IMR-90 (cell line): ENCODE measurements around the gene RABGEF1. TPM values are rescaled to one million over a fixed set of nuclear protein-coding genes. Genes with fewer than 3 reads are reported as not detected.

Experiments used
- ATAC-seq: fragments of 200-7000 bp; cut with Tn5 transposase; 2 replicates; pipeline ENCODE4 v1.9.1; 2020; ENCODE audit warnings: low read depth, mild to moderate bottlenecking, moderate library complexity
- BruUV-seq: library from RNA; stranded (reverse); fragments of 400-500 nt; replicated peaks from 2 replicates; lab custom pipeline; 2021; lab: Mats Ljungman, UMichigan
- CTCF ChIA-PET: fragments of 300-600 bp; formaldehyde crosslinking; extraction: SDS; loops from one replicate; lab custom pipeline; 2021; ENCODE audit warnings: antibody characterized with exemption; lab: Yijun Ruan, JAX
- POLR2A ChIA-PET: fragments of 300-600 bp; sonication (Branson Sonifier 250); formaldehyde crosslinking; loops from one replicate; lab custom pipeline; 2022; ENCODE audit warnings: antibody characterized with exemption; ENCODE audit not compliant: unreplicated experiment; lab: Charles Lee
- DNase-seq: peaks from one replicate; pipeline ENCODE4 v3.0.0; 2013
- H2AFZ ChIP-seq: replicated peaks from 2 replicates; pipeline ENCODE3; 2013; ENCODE audit warnings: low read length, mild to moderate bottlenecking; ENCODE audit not compliant: poor library complexity
- H2AK5ac ChIP-seq: 2 replicates; pipeline ENCODE4 v1.6.1; 2013; ENCODE audit warnings: low read depth, low read length, inconsistent platforms
- H2AK9ac ChIP-seq: replicated peaks from 2 replicates; pipeline ENCODE3; 2013; ENCODE audit warnings: mild to moderate bottlenecking, low read depth, low read length, moderate library complexity; ENCODE audit not compliant: poor library complexity
- H2BK120ac ChIP-seq: 2 replicates; pipeline ENCODE4 v1.6.1; 2013; ENCODE audit warnings: low read depth, low read length, inconsistent platforms
- H2BK15ac ChIP-seq: 3 replicates; pipeline ENCODE4 v1.6.1; 2013; ENCODE audit warnings: low read depth, low read length, inconsistent platforms
- H2BK20ac ChIP-seq: 2 replicates; pipeline ENCODE4 v1.6.1; 2013; ENCODE audit warnings: low read depth, mild to moderate bottlenecking, inconsistent platforms, low read length, moderate library complexity
- H2BK5ac ChIP-seq: 2 replicates; pipeline ENCODE4 v1.6.1; 2013; ENCODE audit warnings: mild to moderate bottlenecking, low read depth, low read length, inconsistent platforms; ENCODE audit not compliant: poor library complexity, severe bottlenecking
- H3K14ac ChIP-seq: replicated peaks from 2 replicates; pipeline ENCODE4 v1.6.1; 2013; ENCODE audit warnings: low read depth, low read length, inconsistent platforms
- H3K18ac ChIP-seq: 2 replicates; pipeline ENCODE4 v1.6.1; 2013; ENCODE audit warnings: low read depth, low read length, control low read depth
- H3K23ac ChIP-seq: 2 replicates; pipeline ENCODE4 v1.6.1; 2013; ENCODE audit warnings: low read depth, low read length, inconsistent platforms
- H3K27ac ChIP-seq: 2 replicates; pipeline ENCODE4 v1.5.1; 2013; ENCODE audit warnings: mild to moderate bottlenecking, control low read depth, low read length; ENCODE audit not compliant: insufficient read depth
- H3K27me3 ChIP-seq: 2 replicates; pipeline ENCODE4 v1.6.1; 2013; ENCODE audit warnings: low read length; ENCODE audit not compliant: control insufficient read depth, insufficient read depth
- H3K36me3 ChIP-seq: 2 replicates; pipeline ENCODE4 v1.6.1; 2013; ENCODE audit warnings: low read length, mixed read lengths; ENCODE audit not compliant: control insufficient read depth, insufficient read depth
- H3K4ac ChIP-seq: 2 replicates; pipeline ENCODE4 v1.6.1; 2013; ENCODE audit warnings: low read depth, low read length, inconsistent platforms
- H3K4me1 ChIP-seq: 2 replicates; pipeline ENCODE4 v1.6.1; 2013; ENCODE audit warnings: low read length, mixed read lengths; ENCODE audit not compliant: control insufficient read depth, insufficient read depth
- H3K4me2 ChIP-seq: 2 replicates; pipeline ENCODE4 v1.6.1; 2013; ENCODE audit warnings: low read depth, mild to moderate bottlenecking, control low read depth, low read length, moderate library complexity
- H3K4me3 ChIP-seq: 2 replicates; pipeline ENCODE4 v1.5.1; 2013; ENCODE audit warnings: low read depth, mild to moderate bottlenecking, control low read depth, low read length, moderate library complexity; ENCODE audit not compliant: insufficient read depth
- H3K56ac ChIP-seq: 2 replicates; pipeline ENCODE4 v1.6.1; 2013; ENCODE audit warnings: low read length, inconsistent platforms; ENCODE audit not compliant: insufficient read depth; ENCODE audit errors: extremely low read depth
- H3K79me1 ChIP-seq, 2 experiments: 2 replicates each; pipeline ENCODE4 v1.6.1; 2013; ENCODE audit warnings: low read length in 2 of 2, inconsistent platforms in 1 of 2, low read depth in 1 of 2
- H3K9ac ChIP-seq: 2 replicates; pipeline ENCODE4 v1.6.1; 2013; ENCODE audit warnings: low read depth, low read length, control low read depth
- H3K9me1 ChIP-seq: 2 replicates; pipeline ENCODE4 v1.6.1; 2013; ENCODE audit warnings: low read length, inconsistent platforms; ENCODE audit not compliant: insufficient read depth
- H3K9me3 ChIP-seq: 2 replicates; pipeline ENCODE4 v1.6.1; 2013; ENCODE audit warnings: low read length; ENCODE audit not compliant: control insufficient read depth, insufficient read depth
- H4K20me1 ChIP-seq: 2 replicates; pipeline ENCODE4 v1.6.1; 2013; ENCODE audit warnings: low read length, inconsistent platforms; ENCODE audit not compliant: insufficient read depth
- H4K5ac ChIP-seq: 2 replicates; pipeline ENCODE4 v1.6.1; 2013; ENCODE audit warnings: mild to moderate bottlenecking, low read depth, low read length, control low read depth
- H4K8ac ChIP-seq, 2 experiments: 2 replicates each; pipeline ENCODE4 v1.6.1; 2013; ENCODE audit warnings: low read depth in 2 of 2, low read length in 2 of 2, control low read depth in 1 of 2, inconsistent platforms in 1 of 2
- H4K91ac ChIP-seq: 2 replicates; pipeline ENCODE4 v1.6.1; 2013; ENCODE audit warnings: low read depth, low read length, inconsistent platforms; ENCODE audit not compliant: insufficient read depth
- MAFK ChIP-seq: IDR thresholded peaks from 2 replicates; pipeline ENCODE4 v1.6.1; 2012; ENCODE audit warnings: low read depth, low read length, improper control_type of control experiment
- MXI1 ChIP-seq: IDR thresholded peaks from 2 replicates; pipeline ENCODE4 v1.6.1; 2012; ENCODE audit warnings: low read depth, mild to moderate bottlenecking, low read length, moderate library complexity, borderline replicate concordance
- RAD21 ChIP-seq: IDR thresholded peaks from 2 replicates; pipeline ENCODE4 v1.6.1; 2012; ENCODE audit warnings: low read length, improper control_type of control experiment
- WGBS, 2 experiments: methylation state at CpG; one replicate each; pipeline versions ENCODE4 v1.1.5 to v1.1.7; 2013; ENCODE audit warnings: missing lambda C conversion rate in 2 of 2; ENCODE audit not compliant: insufficient read length in 1 of 2; ENCODE audit errors: extremely low coverage in 2 of 2; 5-methylcytosine and 5-hydroxymethylcytosine counted together
- dilution Hi-C: fragments of 300-500 bp; cut with HindIII; formaldehyde crosslinking; loops from one replicate; pipeline ENCODE4 v1.14.3; 2018; ENCODE audit warnings: low sequenced_read_pairs; ENCODE audit not compliant: unreplicated experiment
- in situ Hi-C: fragments of 300-500 bp; cut with MboI; formaldehyde crosslinking; loops from 3 replicates; pipeline ENCODE4 v1.14.3; 2019; ENCODE audit warnings: low sequenced_read_pairs, inconsistent platforms, mixed read lengths
- intact Hi-C: fragments of 100-400 bp; cut with micrococcal nuclease; formaldehyde crosslinking; loops from 2 replicates; pipeline ENCODE4 v1.10.0; 2022
- polyA plus RNA-seq, 3 experiments: library from polyadenylated mRNA; depleted of rRNA; stranded (reverse); fragments of >200 nt; gene quantifications; 2 replicates each; pipeline ENCODE4 v1.2.3, GENCODE V29; 2012; ENCODE audit warnings: low replicate concordance in 1 of 3
- total RNA-seq: library from RNA; depleted of rRNA; stranded (reverse); fragments of >200 nt; gene quantifications from 2 replicates; pipeline ENCODE4 v1.2.3, GENCODE V29; 2012
- TF ChIP-seq, protein P1 (sequence below): conservative IDR thresholded peaks from 2 replicates; pipeline ENCODE4 v1.5.1; 2012; ENCODE audit warnings: mild to moderate bottlenecking, low read depth, low read length, improper control_type of control experiment

Gene RABGEF1
- total and polyA plus RNA-seq, 2 of the 4 experiments (the other 2 are of a cell fraction), result 34.9 to 56.6 TPM

DNA sequence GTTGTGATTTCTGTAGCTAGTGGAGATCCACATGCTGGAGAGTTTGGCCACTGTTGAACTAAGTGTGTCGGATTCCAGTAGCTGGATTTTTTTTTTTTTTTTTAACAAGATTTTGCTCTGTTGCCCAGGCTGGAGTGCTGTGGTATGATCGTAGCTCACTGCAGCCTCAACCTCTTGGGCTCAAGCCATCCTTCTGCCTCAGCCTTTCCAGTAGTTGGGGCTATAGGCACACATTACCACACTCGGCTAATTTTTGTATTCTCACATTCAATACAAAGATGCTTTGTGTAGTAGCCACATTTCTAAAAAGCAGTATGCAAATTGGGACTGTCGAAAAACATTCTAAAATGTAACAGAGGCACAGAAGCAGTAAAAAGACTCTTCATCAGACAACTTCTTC lies 63.5 kb downstream of the RABGEF1 start:
- POLR2A ChIA-PET, result no interaction called here

More for the DNA sequence above, 63.5 kb downstream of the RABGEF1 start:
- no peak overlapping the region for H3K4me3 ChIP-seq
- H3K27me3 ChIP-seq, result no peaks in the 10 kb centered on the region
- H4K8ac ChIP-seq, result no peak overlapping the region
- H4K5ac ChIP-seq, result no peak overlapping the region
- no peak overlapping the region for H3K4me2 ChIP-seq
- H3K9ac ChIP-seq, result no peak overlapping the region
- in situ Hi-C loops (no loop called here), dilution Hi-C loops (no loop called here), intact Hi-C loops (no loop called here)
- no peak overlapping the region for H3K23ac ChIP-seq
- H3K56ac ChIP-seq, result no peak overlapping the region
- no peak overlapping the region for H3K14ac ChIP-seq
- no peak overlapping the region for H3K18ac ChIP-seq
- no peak overlapping the region for H2AK9ac ChIP-seq
- no peak overlapping the region for H2AFZ ChIP-seq
- TF ChIP-seq RAD21 (no peak), MAFK (no peak), MXI1 (no peak)
- TF ChIP-seq, protein P1, sequence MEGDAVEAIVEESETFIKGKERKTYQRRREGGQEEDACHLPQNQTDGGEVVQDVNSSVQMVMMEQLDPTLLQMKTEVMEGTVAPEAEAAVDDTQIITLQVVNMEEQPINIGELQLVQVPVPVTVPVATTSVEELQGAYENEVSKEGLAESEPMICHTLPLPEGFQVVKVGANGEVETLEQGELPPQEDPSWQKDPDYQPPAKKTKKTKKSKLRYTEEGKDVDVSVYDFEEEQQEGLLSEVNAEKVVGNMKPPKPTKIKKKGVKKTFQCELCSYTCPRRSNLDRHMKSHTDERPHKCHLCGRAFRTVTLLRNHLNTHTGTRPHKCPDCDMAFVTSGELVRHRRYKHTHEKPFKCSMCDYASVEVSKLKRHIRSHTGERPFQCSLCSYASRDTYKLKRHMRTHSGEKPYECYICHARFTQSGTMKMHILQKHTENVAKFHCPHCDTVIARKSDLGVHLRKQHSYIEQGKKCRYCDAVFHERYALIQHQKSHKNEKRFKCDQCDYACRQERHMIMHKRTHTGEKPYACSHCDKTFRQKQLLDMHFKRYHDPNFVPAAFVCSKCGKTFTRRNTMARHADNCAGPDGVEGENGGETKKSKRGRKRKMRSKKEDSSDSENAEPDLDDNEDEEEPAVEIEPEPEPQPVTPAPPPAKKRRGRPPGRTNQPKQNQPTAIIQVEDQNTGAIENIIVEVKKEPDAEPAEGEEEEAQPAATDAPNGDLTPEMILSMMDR, result no peak
- no peak overlapping the region for H4K91ac ChIP-seq
- no peak overlapping the region for H2BK20ac ChIP-seq
- no peak overlapping the region for H2BK120ac ChIP-seq
- no peak overlapping the region for H3K27ac ChIP-seq
- BruUV-seq, result no TSS peak
- WGBS, 2 experiments, result no CpG with 5 or more reads among the region's 4 CpGs
- ATAC-seq, result no peak
- H3K79me1 ChIP-seq, result peaks cover 16 to 24% of the 10 kb centered on the region in 2 experiments; a peak in 3 of 4 replicates
- no peak overlapping the region for H2BK5ac ChIP-seq
- no peak for DNase-seq
- H3K36me3 ChIP-seq, result peaks cover 66% of the 10 kb centered on the region
- peaks cover 8% of the 10 kb centered on the region for H3K9me1 ChIP-seq
- peaks cover 2% of the 10 kb centered on the region; the same call in 1 of the 2 replicates for H4K20me1 ChIP-seq
- CTCF ChIA-PET, result interaction anchor here (0.6 to 0.7 kb wide), 3 partner anchors 110 to 590 kb away, joined by 3 read pairs; no protein-coding TSS in a partner anchor
- H2BK15ac ChIP-seq, result no peak overlapping the region
- H2AK5ac ChIP-seq, result no peak overlapping the region
- H3K9me3 ChIP-seq, result no peaks in the 10 kb centered on the region
- H3K4ac ChIP-seq, result no peak overlapping the region
- no peaks in the 10 kb centered on the region for H3K4me1 ChIP-seq
